ENCODE results near the gene MEIOB.

The MEIOB gene

DNA sequence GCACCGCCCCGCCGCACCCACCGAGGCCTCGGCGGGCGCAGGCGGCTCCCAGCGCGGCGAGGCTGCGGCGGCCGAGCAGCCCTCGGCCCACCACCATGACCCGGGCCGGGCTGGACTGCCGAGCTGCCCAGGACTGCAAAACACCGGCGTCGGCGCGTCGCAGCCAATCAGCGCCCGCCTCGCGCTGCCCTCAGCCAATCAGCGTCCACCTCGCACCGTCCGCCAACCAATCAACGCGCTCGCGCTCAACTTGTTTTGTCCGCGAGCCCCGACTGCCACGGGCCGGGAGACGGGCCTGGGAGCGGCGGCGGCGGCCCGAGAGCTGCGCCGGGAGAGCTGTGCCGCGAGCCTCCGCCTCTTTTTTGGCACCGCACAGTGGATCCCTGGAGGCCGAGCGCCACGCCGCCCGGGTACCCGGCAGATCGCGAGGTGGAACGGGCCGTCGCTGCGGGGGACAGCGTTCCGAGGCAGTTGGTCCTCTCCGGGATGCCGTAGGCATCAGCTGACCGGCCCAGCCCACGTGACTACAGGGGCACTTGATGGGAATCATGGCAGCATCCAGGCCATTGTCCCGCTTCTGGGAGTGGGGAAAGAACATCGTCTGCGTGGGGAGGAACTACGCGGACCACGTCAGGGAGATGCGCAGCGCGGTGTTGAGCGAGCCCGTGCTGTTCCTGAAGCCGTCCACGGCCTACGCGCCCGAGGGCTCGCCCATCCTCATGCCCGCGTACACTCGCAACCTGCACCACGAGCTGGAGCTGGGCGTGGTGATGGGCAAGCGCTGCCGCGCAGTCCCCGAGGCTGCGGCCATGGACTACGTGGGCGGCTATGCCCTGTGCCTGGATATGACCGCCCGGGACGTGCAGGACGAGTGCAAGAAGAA is 45.0 kb downstream of the MEIOB start, which contains the start of the genes FAHD1 and HAGH (continued):
- TF ChIP-seq ZNF473 (tag by site-specific recombination; IDR thresholded peaks at IDR 0.05) (no peak), GLI4 (tag by site-specific recombination; IDR thresholded peaks at IDR 0.05) (peak; percentile 89), ZNF138 (tag by site-specific recombination; IDR thresholded peaks at IDR 0.05; ENCODE audit: borderline replicate concordance) (no peak), ZNF214 (tag by site-specific recombination; IDR thresholded peaks at IDR 0.05; ENCODE audit: borderline replicate concordance) (no peak), ZNF48 (tag by site-specific recombination; IDR thresholded peaks at IDR 0.05) (no peak), ZNF791 (tag by site-specific recombination; IDR thresholded peaks at IDR 0.05) (no peak), ZSCAN5A (tag by site-specific recombination; IDR thresholded peaks at IDR 0.05) (peak; percentile 94), ZNF350 (tag by site-specific recombination; IDR thresholded peaks at IDR 0.05) (no peak), EGR2 (tag by site-specific recombination; IDR thresholded peaks at IDR 0.05; ENCODE audit: low read depth) (peak; percentile 73), ZNF324 (tag by site-specific recombination; IDR thresholded peaks at IDR 0.05) (peak; percentile 97), ZNF175 (tag by site-specific recombination; IDR thresholded peaks at IDR 0.05) (no peak), ZNF114 (tag by site-specific recombination; IDR thresholded peaks at IDR 0.05) (no peak), ZNF529 (tag by site-specific recombination; IDR thresholded peaks at IDR 0.05; ENCODE audit: insufficient replicate concordance) (no peak), ZNF423 (tag by site-specific recombination; IDR thresholded peaks at IDR 0.05) (0 out of 2 replicates have a peak, but pooled peaks have one; percentile 13), IKZF3 (tag by site-specific recombination; IDR thresholded peaks at IDR 0.05) (peak; percentile 88), ZNF596 (tag by site-specific recombination; IDR thresholded peaks at IDR 0.05) (no peak; the same call in 1 of the 2 replicates), ZNF133 (tag by site-specific recombination; IDR thresholded peaks at IDR 0.05) (0 out of 2 replicates have a peak, but pooled peaks have one; percentile 32), ZNF362 (tag by site-specific recombination; IDR thresholded peaks at IDR 0.05) (no peak), MEIS1 (CRISPR knock-in tag; IDR thresholded peaks at IDR 0.05; ENCODE audit: borderline replicate concordance) (peak; percentile 37; the same call in 1 of the 2 replicates), ZNF391 (tag by site-specific recombination; IDR thresholded peaks at IDR 0.05; ENCODE audit: borderline replicate concordance, low read depth) (peak; percentile 96), KLF17 (tag by site-specific recombination; IDR thresholded peaks at IDR 0.05) (peak; percentile 97)
- TF ChIP-seq, protein P1, sequence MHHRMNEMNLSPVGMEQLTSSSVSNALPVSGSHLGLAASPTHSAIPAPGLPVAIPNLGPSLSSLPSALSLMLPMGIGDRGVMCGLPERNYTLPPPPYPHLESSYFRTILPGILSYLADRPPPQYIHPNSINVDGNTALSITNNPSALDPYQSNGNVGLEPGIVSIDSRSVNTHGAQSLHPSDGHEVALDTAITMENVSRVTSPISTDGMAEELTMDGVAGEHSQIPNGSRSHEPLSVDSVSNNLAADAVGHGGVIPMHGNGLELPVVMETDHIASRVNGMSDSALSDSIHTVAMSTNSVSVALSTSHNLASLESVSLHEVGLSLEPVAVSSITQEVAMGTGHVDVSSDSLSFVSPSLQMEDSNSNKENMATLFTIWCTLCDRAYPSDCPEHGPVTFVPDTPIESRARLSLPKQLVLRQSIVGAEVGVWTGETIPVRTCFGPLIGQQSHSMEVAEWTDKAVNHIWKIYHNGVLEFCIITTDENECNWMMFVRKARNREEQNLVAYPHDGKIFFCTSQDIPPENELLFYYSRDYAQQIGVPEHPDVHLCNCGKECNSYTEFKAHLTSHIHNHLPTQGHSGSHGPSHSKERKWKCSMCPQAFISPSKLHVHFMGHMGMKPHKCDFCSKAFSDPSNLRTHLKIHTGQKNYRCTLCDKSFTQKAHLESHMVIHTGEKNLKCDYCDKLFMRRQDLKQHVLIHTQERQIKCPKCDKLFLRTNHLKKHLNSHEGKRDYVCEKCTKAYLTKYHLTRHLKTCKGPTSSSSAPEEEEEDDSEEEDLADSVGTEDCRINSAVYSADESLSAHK (tag by site-specific recombination; IDR thresholded peaks at IDR 0.05), result peak; percentile 87
- TF ChIP-seq, protein P2, sequence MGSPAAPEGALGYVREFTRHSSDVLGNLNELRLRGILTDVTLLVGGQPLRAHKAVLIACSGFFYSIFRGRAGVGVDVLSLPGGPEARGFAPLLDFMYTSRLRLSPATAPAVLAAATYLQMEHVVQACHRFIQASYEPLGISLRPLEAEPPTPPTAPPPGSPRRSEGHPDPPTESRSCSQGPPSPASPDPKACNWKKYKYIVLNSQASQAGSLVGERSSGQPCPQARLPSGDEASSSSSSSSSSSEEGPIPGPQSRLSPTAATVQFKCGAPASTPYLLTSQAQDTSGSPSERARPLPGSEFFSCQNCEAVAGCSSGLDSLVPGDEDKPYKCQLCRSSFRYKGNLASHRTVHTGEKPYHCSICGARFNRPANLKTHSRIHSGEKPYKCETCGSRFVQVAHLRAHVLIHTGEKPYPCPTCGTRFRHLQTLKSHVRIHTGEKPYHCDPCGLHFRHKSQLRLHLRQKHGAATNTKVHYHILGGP (tag by site-specific recombination; IDR thresholded peaks at IDR 0.05), result no peak; the same call in 1 of the 2 replicates
- TF ChIP-seq, protein P3, sequence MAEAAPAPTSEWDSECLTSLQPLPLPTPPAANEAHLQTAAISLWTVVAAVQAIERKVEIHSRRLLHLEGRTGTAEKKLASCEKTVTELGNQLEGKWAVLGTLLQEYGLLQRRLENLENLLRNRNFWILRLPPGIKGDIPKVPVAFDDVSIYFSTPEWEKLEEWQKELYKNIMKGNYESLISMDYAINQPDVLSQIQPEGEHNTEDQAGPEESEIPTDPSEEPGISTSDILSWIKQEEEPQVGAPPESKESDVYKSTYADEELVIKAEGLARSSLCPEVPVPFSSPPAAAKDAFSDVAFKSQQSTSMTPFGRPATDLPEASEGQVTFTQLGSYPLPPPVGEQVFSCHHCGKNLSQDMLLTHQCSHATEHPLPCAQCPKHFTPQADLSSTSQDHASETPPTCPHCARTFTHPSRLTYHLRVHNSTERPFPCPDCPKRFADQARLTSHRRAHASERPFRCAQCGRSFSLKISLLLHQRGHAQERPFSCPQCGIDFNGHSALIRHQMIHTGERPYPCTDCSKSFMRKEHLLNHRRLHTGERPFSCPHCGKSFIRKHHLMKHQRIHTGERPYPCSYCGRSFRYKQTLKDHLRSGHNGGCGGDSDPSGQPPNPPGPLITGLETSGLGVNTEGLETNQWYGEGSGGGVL (tag by site-specific recombination; IDR thresholded peaks at IDR 0.05), result peak; percentile 39
- TF ChIP-seq, protein P4, sequence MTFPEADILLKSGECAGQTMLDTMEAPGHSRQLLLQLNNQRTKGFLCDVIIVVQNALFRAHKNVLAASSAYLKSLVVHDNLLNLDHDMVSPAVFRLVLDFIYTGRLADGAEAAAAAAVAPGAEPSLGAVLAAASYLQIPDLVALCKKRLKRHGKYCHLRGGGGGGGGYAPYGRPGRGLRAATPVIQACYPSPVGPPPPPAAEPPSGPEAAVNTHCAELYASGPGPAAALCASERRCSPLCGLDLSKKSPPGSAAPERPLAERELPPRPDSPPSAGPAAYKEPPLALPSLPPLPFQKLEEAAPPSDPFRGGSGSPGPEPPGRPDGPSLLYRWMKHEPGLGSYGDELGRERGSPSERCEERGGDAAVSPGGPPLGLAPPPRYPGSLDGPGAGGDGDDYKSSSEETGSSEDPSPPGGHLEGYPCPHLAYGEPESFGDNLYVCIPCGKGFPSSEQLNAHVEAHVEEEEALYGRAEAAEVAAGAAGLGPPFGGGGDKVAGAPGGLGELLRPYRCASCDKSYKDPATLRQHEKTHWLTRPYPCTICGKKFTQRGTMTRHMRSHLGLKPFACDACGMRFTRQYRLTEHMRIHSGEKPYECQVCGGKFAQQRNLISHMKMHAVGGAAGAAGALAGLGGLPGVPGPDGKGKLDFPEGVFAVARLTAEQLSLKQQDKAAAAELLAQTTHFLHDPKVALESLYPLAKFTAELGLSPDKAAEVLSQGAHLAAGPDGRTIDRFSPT (tag by site-specific recombination; IDR thresholded peaks at IDR 0.05), result peak; percentile 96
